Neuron (in vitro differentiated cells): ENCODE measurements around the gene SLC9A6.

ENCODE experiments used
- H2AFZ ChIP-seq: one replicate; pipeline ENCODE4 v1.6.1; 2013; ENCODE audit warnings: low read depth, mild to moderate bottlenecking, inconsistent platforms, low read length, moderate library complexity
- H3K27me3 ChIP-seq: one replicate; pipeline ENCODE4 v1.6.1; 2013; ENCODE audit warnings: low read length; ENCODE audit not compliant: insufficient read depth
- H3K36me3 ChIP-seq: one replicate; pipeline ENCODE4 v1.6.1; 2013; ENCODE audit warnings: low read length; ENCODE audit not compliant: insufficient read depth
- H3K4me1 ChIP-seq: one replicate; pipeline ENCODE4 v1.6.1; 2013; ENCODE audit warnings: low read length; ENCODE audit not compliant: insufficient read depth
- H3K4me3 ChIP-seq: 2 replicates; pipeline ENCODE4 v1.5.1; 2013; ENCODE audit warnings: mild to moderate bottlenecking, low read length, moderate library complexity
- H3K9me3 ChIP-seq: one replicate; pipeline ENCODE4 v1.6.1; 2013; ENCODE audit warnings: low read length

SLC9A6 gene

DNA sequence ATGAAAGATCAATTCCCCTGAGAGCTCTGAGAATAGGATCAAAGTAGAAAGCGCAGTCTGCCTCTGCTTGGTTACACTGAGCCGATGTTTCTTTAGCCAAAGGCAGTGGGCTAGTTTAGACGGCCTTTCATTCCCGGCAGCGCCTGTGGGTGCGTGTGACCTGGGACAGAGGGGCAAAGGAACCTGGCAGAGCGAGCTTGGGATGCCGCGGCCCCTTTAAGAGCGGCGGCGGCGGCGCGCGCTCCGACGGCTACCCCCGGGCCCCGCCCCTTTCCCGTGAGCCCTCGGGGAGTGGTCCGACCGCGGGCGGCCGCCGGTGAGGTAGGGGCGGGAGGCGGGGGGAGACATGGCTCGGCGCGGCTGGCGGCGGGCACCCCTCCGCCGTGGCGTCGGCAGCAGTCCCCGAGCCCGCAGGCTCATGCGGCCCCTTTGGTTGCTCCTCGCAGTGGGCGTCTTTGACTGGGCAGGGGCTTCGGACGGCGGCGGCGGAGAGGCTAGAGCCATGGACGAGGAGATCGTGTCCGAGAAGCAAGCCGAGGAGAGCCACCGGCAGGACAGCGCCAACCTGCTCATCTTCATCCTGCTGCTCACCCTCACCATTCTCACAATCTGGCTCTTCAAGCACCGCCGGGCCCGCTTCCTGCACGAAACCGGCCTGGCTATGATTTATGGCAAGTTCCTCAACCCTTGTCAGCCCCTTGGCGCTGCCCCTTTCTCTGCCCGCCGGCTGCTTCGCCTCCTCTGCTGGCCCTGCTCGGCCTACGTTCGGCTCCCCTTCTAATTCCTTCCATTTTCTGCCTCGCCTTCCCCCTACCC, at the start of gene SLC9A6:
Gene SLC9A6 (plus strand): TSS at position 279 of the 816 bp plus-strand sequence. CDS start 224 bp downstream, at position 503.
- peak within 1 kb of the TSS; percentile 72 for H3K4me3 ChIP-seq
- H3K36me3 ChIP-seq = no peaks in the 10 kb centered on the region
- H3K27me3 ChIP-seq = no peaks in the 10 kb centered on the region
- peak within 1 kb of the TSS; percentile 71 for H2AFZ ChIP-seq
- no peaks in the 10 kb centered on the region for H3K9me3 ChIP-seq
- peaks cover 7% of the 10 kb centered on the region for H3K4me1 ChIP-seq

DNA sequence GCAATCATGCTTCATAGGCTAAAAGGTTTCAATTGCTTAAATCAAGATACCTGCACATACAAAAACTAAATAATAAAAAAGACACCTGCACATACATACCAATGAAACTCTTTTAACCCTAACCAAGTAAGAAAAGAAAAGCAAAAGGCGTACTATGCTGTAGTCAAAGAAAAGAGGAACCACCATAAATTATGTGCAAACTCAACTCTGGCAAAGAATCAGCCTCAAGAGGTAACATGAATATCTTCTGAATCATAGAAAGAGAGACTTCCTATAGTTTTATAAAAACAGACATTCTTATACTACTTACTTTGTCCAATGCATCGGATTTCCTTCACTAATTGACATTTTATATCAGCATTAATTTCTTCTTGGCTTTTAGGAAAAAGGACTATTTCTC, 40.7 kb upstream of the SLC9A6 start:
- Histone ChIP-seq H3K9me3 (peaks cover 2% of the 10 kb centered on the region), H3K36me3 (no peaks in the 10 kb centered on the region), H3K4me3 (no peak overlapping the region), H3K27me3 (no peaks in the 10 kb centered on the region), H2AFZ (no peak overlapping the region), H3K4me1 (no peaks in the 10 kb centered on the region)

- H3K9me3 ChIP-seq = no peaks in the 10 kb centered on the region
- H3K27me3 ChIP-seq = no peaks in the 10 kb centered on the region
- no peak overlapping the region for H2AFZ ChIP-seq
- H3K4me1 ChIP-seq = no peaks in the 10 kb centered on the region
- no peak overlapping the region for H3K4me3 ChIP-seq
- no peaks in the 10 kb centered on the region for H3K36me3 ChIP-seq
These were observed 33.9 kb upstream of the SLC9A6 start for GRCh38 chrX:135951291-135951690.

GRCh38 chrX:135973025-135973547, 12.1 kb upstream of the SLC9A6 start:
- H2AFZ ChIP-seq = peak overlapping the region; percentile 42
- peaks cover 16% of the 10 kb centered on the region for H3K4me1 ChIP-seq
- H3K36me3 ChIP-seq = no peaks in the 10 kb centered on the region
- H3K27me3 ChIP-seq = no peaks in the 10 kb centered on the region
- H3K4me3 ChIP-seq = peak overlapping the region; percentile 82
- no peaks in the 10 kb centered on the region for H3K9me3 ChIP-seq

DNA sequence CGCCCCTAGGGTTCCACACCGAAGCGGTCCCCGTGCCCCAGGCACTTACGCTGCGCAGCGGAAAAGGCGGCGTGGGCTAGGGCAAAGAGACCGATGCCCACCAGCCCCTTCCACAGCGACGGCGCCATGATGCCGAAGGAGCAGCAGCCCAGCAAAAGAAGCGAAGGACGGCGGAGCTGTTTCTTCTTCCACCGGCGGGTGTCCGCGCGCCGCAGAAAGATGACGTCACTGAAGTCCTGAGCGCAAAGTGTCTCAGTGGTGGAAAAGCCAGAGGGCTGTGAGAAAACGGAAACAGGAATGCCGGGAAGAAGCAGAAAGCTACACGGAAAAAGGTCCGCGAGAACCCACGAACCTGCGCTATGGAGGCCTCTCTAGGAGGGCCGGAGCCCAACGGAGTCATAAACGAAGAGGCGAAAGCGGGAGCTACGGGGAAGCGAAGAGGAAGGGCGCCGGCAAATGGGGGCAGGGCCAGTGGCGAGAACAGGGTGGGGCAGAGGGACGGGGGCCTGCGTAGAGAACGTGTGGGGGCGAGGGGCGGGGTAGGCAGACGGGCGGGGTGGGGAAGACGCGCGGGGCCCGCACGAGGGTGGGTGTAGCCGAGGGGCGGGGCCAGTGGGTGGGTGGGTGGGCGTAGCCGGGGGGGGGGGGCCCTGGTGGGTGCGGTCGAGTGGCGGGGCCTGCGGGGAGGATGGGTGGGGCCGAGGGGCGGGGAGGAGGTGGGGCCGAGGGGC, 11.5 kb upstream of the SLC9A6 start, which contains the start of gene MMGT1:
Gene MMGT1 (minus strand): TSS at position 441 of the 731 bp plus-strand sequence. CDS start 313 bp downstream, at position 128.
- Histone ChIP-seq H3K9me3 (no peaks in the 10 kb centered on the region), H2AFZ (peak within 1 kb of the TSS; percentile 57), H3K4me1 (peaks cover 16% of the 10 kb centered on the region), H3K4me3 (peak within 1 kb of the TSS; percentile 82), H3K27me3 (no peaks in the 10 kb centered on the region), H3K36me3 (no peaks in the 10 kb centered on the region)

DNA sequence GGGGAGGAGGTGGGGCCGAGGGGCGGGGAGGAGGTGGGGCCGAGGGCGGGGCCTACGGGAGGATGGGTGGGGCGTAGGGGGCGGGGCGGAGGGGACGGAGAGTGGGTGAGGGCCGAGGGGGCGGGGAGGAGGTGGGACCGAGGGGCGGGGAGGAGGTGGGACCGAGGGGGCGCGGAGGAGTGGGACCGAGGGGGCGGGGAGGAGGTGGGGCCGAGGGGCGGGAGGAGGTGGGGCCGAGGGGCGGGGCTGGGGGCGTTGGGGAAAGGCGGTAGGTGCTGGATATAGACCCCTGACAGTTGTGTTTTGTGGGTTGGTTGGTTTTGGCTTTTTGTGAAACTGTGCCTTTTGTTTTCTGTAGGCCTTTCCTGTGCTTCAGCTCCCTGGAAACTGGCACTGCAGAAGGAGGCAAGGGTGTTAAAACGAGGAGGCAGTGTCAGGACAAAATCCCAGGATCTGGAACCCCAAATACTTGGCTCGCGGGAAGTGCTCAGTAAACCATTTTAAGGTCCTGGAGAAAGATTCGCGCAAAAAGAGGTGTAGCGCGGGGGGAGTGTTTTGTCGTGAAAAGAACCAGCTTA, 10.9 kb upstream of the SLC9A6 start:
- H2AFZ ChIP-seq = peak overlapping the region; percentile 57
- no peaks in the 10 kb centered on the region for H3K36me3 ChIP-seq
- H3K27me3 ChIP-seq = no peaks in the 10 kb centered on the region
- H3K9me3 ChIP-seq = no peaks in the 10 kb centered on the region
- H3K4me1 ChIP-seq = peaks cover 16% of the 10 kb centered on the region
- H3K4me3 ChIP-seq = peak overlapping the region; percentile 44

- H3K9me3 ChIP-seq = no peaks in the 10 kb centered on the region
- H3K27me3 ChIP-seq = no peaks in the 10 kb centered on the region
- H3K4me3 ChIP-seq = no peak overlapping the region
- no peaks in the 10 kb centered on the region for H3K36me3 ChIP-seq
- H2AFZ ChIP-seq = no peak overlapping the region
- H3K4me1 ChIP-seq = peaks cover 16% of the 10 kb centered on the region
These were observed 9.8 kb upstream of the SLC9A6 start for GRCh38 chrX:135975421-135975820.

GRCh38 chrX:135977611-135978010, 7.6 kb upstream of the SLC9A6 start:
- Histone ChIP-seq H3K4me1 (peaks cover 7% of the 10 kb centered on the region), H2AFZ (no peak overlapping the region)

GRCh38 chrX:135981010-135981409, 4.2 kb upstream of the SLC9A6 start:
- H3K36me3 ChIP-seq = no peaks in the 10 kb centered on the region
- H3K9me3 ChIP-seq = no peaks in the 10 kb centered on the region
- H3K27me3 ChIP-seq = no peaks in the 10 kb centered on the region

More at GRCh38 chrX:135977611-135978010, 7.6 kb upstream of the SLC9A6 start:
- no peak overlapping the region for H3K4me3 ChIP-seq
- no peaks in the 10 kb centered on the region for H3K27me3 ChIP-seq
- H3K9me3 ChIP-seq = no peaks in the 10 kb centered on the region
- no peaks in the 10 kb centered on the region for H3K36me3 ChIP-seq

DNA sequence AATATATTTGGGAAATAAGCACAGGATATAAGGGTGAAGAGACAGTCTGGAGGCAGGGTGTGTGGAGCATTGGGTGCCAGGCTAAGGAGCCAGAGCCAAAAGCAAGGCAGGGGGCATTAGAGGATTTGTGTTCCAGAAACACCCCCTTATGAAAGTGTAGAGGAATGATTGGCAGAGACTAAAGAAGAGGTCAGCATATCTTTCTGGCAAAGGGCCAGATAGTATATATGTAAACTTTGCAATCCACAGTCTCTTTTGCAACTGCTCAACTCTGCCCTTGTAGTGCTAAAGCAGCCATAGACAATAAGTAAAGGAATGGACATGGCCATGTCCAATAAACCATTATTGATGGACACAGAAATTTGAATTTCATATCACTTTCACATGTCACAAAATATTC, 3.6 kb upstream of the SLC9A6 start:
- H3K36me3 ChIP-seq = no peaks in the 10 kb centered on the region
- no peaks in the 10 kb centered on the region for H3K9me3 ChIP-seq
- no peaks in the 10 kb centered on the region for H3K27me3 ChIP-seq
- H3K4me3 ChIP-seq = no peak overlapping the region
- H2AFZ ChIP-seq = no peak overlapping the region
- peaks cover 6% of the 10 kb centered on the region for H3K4me1 ChIP-seq

More at GRCh38 chrX:135981010-135981409, 4.2 kb upstream of the SLC9A6 start:
- no peak overlapping the region for H2AFZ ChIP-seq
- no peak overlapping the region for H3K4me3 ChIP-seq
- peaks cover 5% of the 10 kb centered on the region for H3K4me1 ChIP-seq

DNA sequence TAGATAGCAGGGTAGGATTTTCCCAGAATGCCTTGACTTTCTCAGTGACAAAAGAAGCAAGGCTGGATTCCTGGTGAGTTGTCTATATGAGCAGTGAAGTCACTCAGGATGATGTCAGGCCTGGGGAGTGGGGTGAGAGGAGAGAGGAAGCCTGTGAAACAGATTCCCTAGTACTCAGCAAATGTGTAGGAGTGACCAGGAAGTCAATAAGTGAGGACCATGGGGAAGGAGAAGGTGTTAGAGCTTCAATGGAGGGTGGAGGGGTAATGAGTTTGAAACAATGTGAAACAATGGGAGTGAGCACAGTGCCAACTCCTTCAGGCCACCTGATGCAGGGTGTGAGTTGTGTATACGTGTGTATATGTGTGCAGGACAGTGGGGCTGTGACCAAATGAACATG, 2.4 kb upstream of the SLC9A6 start:
- no peak overlapping the region for H2AFZ ChIP-seq
- no peak overlapping the region for H3K4me3 ChIP-seq
- no peaks in the 10 kb centered on the region for H3K27me3 ChIP-seq
- H3K4me1 ChIP-seq = peaks cover 7% of the 10 kb centered on the region
- no peaks in the 10 kb centered on the region for H3K9me3 ChIP-seq
- no peaks in the 10 kb centered on the region for H3K36me3 ChIP-seq

DNA sequence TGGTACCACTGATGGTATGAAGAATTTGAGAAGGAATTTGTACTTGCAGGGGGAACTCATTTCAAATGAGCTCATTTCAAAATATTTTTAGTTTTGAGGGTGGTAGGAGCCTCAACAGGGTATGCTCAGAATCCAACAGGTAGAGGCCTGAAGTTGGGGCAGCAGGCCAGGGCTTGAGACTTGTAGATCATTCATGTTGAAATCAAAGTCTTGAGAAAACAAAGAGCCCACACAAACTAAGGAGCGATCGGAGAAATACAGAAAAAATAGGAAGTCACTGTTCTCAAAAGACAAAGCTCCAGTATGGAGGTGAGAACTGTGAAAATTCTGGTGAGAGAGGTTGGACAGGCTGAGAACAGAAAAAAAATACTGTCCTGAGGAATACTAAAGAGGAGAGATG, 979 bp upstream of the SLC9A6 start:
- Histone ChIP-seq H3K9me3 (no peaks in the 10 kb centered on the region), H2AFZ (peak overlapping the region; percentile 71), H3K4me1 (peaks cover 7% of the 10 kb centered on the region), H3K36me3 (no peaks in the 10 kb centered on the region), H3K4me3 (peak overlapping the region; percentile 72), H3K27me3 (no peaks in the 10 kb centered on the region)

DNA sequence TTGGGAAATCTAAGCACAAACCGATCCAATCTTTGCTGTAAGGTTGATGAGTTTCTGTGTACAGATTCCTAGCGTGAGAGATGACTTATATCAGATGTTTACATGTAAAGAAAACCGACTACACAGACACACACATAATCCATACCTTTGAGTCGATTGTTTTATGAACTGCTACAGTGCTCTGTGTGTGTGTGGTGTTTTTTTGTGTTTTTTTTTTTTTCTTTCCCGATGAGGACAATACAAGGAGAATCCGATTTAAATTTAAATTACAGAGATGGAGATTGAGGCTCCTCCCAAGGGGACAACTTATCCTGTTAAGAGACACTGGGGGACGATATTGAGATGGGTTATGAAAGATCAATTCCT, 461 bp upstream of the SLC9A6 start:
- Histone ChIP-seq H3K36me3 (no peaks in the 10 kb centered on the region), H2AFZ (peak overlapping the region; percentile 71), H3K27me3 (no peaks in the 10 kb centered on the region), H3K4me1 (peaks cover 7% of the 10 kb centered on the region), H3K9me3 (no peaks in the 10 kb centered on the region), H3K4me3 (peak overlapping the region; percentile 72)
